A673 (cell line): Measurements from ENCODE around the gene SRD5A1. TPM values are rescaled to one million over a fixed set of nuclear protein-coding genes. Genes with fewer than 3 reads are reported as not detected.

Experiments used
- BruUV-seq: library from RNA; stranded (reverse); fragments of 400-500 nt; replicated peaks from 2 replicates; lab custom pipeline; 2021; lab: Mats Ljungman, UMichigan
- CTCF ChIA-PET: fragments of 300-600 bp; sonication (Branson Sonifier 250); formaldehyde crosslinking; loops from one replicate; lab custom pipeline; 2022; ENCODE audit warnings: antibody characterized with exemption; lab: Charles Lee
- POLR2A ChIA-PET: fragments of 300-600 bp; sonication (Branson Sonifier 250); formaldehyde crosslinking; loops from one replicate; lab custom pipeline; 2022; ENCODE audit warnings: antibody characterized with exemption; ENCODE audit not compliant: low non-redundant PET; lab: Charles Lee
- DNase-seq: peaks from one replicate; pipeline ENCODE4 v3.0.0-alpha.2; 2015; ENCODE audit warnings: low spot score
- H3K27ac ChIP-seq: fragments of 200-600 bp; sonication (generic); 2 replicates; pipeline ENCODE4 v1.5.1; 2016; ENCODE audit warnings: mixed run types, low read depth, mild to moderate bottlenecking, mixed read lengths, antibody characterized with exemption, low read length; ENCODE audit not compliant: poor library complexity, severe bottlenecking
- H3K27me3 ChIP-seq: fragments of 200-600 bp; sonication (generic); replicated peaks from 2 replicates; pipeline ENCODE4 v1.6.1; 2017; ENCODE audit warnings: mixed run types, low read depth, mild to moderate bottlenecking, mixed read lengths, antibody characterized with exemption, low read length; ENCODE audit not compliant: insufficient read depth, poor library complexity
- H3K36me3 ChIP-seq: fragments of 200-600 bp; sonication (generic); 2 replicates; pipeline ENCODE4 v1.6.1; 2016; ENCODE audit warnings: mixed run types, mild to moderate bottlenecking, mixed read lengths, antibody characterized with exemption, low read length; ENCODE audit not compliant: insufficient read depth, poor library complexity, severe bottlenecking
- H3K4me1 ChIP-seq: fragments of 200-600 bp; sonication (generic); 2 replicates; pipeline ENCODE4 v1.6.1; 2017; ENCODE audit warnings: mixed run types, mild to moderate bottlenecking, mixed read lengths, antibody characterized with exemption, low read length; ENCODE audit not compliant: insufficient read depth, poor library complexity, severe bottlenecking
- H3K4me3 ChIP-seq: fragments of 200-600 bp; sonication (generic); 2 replicates; pipeline ENCODE4 v1.5.1; 2016; ENCODE audit warnings: low read depth, mixed run types, mild to moderate bottlenecking, mixed read lengths, low read length; ENCODE audit not compliant: poor library complexity, severe bottlenecking
- H3K9me3 ChIP-seq: fragments of 200-600 bp; sonication (generic); 2 replicates; pipeline ENCODE4 v1.6.1; 2016; ENCODE audit warnings: mixed run types, low read depth, mild to moderate bottlenecking, mixed read lengths, antibody characterized with exemption, low read length; ENCODE audit not compliant: poor library complexity, severe bottlenecking
- CTCF ChIP-seq: fragments of 300-800, 200-600 bp; sonication (generic); conservative IDR thresholded peaks from 2 replicates; pipeline ENCODE4 v1.5.1; 2017; ENCODE audit warnings: low read depth, mild to moderate bottlenecking, antibody characterized with exemption, low read length, moderate library complexity, mixed read lengths
- EZH2 ChIP-seq: fragments of 200-600 bp; sonication (generic); IDR thresholded peaks from 2 replicates; pipeline ENCODE4 v1.6.1; 2017; ENCODE audit warnings: borderline replicate concordance, low read depth, mild to moderate bottlenecking, mixed read lengths, antibody characterized with exemption, low read length; ENCODE audit not compliant: poor library complexity, severe bottlenecking
- intact Hi-C: fragments of 100-400 bp; cut with micrococcal nuclease; formaldehyde crosslinking; loops from one replicate; pipeline ENCODE4 v1.10.0; 2022; ENCODE audit not compliant: unreplicated experiment
- total RNA-seq: library from RNA; stranded (reverse); gene quantifications from 2 replicates; pipeline ENCODE4 v1.2.3, GENCODE V29; 2021

SRD5A1 gene
- total RNA-seq, 1 experiment from 2014 or later = 32.0 TPM

GRCh38 chr5:6636293-6636692 lies 3.1 kb downstream of the SRD5A1 start:
- DNase-seq = no peak
- no TSS peak for BruUV-seq

GRCh38 chr5:6637022-6637421 lies 3.8 kb downstream of the SRD5A1 start:
- intact Hi-C loops = no loop called here
- CTCF ChIA-PET = no interaction called here
- TF ChIP-seq CTCF = no peak
- no peaks in the 10 kb centered on the region for H3K27me3 ChIP-seq
- H3K4me3 ChIP-seq = no peak overlapping the region
- no peaks in the 10 kb centered on the region for H3K36me3 ChIP-seq
- DNase-seq = no peak
- no TSS peak for BruUV-seq
- no peaks in the 10 kb centered on the region for H3K9me3 ChIP-seq
- POLR2A ChIA-PET = no interaction called here
- H3K4me1 ChIP-seq = no peaks in the 10 kb centered on the region
- no peak overlapping the region for H3K27ac ChIP-seq

More at GRCh38 chr5:6636293-6636692, 3.1 kb downstream of the SRD5A1 start:
- ChIA-PET CTCF (no interaction called here), POLR2A (no interaction called here)
- Histone ChIP-seq H3K36me3 (peaks cover 5% of the 10 kb centered on the region), H3K4me1 (peaks cover 6% of the 10 kb centered on the region), H3K27ac (no peak overlapping the region), H3K4me3 (no peak overlapping the region), H3K27me3 (no peaks in the 10 kb centered on the region), H3K9me3 (no peaks in the 10 kb centered on the region)
- TF ChIP-seq CTCF (no peak), EZH2 (no peak)
- intact Hi-C loops = no loop called here

GRCh38 chr5:6637590-6637989 lies 4.3 kb downstream of the SRD5A1 start:
- BruUV-seq = no TSS peak
- Histone ChIP-seq H3K36me3 (no peaks in the 10 kb centered on the region), H3K27ac (no peak overlapping the region), H3K4me1 (no peaks in the 10 kb centered on the region), H3K9me3 (no peaks in the 10 kb centered on the region), H3K27me3 (no peaks in the 10 kb centered on the region), H3K4me3 (no peak overlapping the region)
- CTCF ChIA-PET = no interaction called here
- TF ChIP-seq EZH2 (no peak), CTCF (no peak)
- POLR2A ChIA-PET = no interaction called here
- intact Hi-C loops = no loop called here
- no peak for DNase-seq
